Hepatocyte (in vitro differentiated cells): ENCODE results near the gene BARHL1. TPM values are rescaled to one million over a fixed set of nuclear protein-coding genes. Genes with fewer than 3 reads are reported as not detected.

Source experiments
- DNase-seq: peaks from one replicate; pipeline ENCODE4 v3.0.0-alpha.2; 2016; ENCODE audit warnings: low spot score
- H2AFZ ChIP-seq: fragments of 200-600 bp; sonication (generic); 2 replicates; pipeline ENCODE4 v1.6.0; 2016; ENCODE audit warnings: antibody characterized with exemption, mild to moderate bottlenecking
- H3K27ac ChIP-seq: fragments of 200-600 bp; sonication (generic); 2 replicates; pipeline ENCODE4 v1.5.1; 2016; ENCODE audit warnings: mild to moderate bottlenecking
- H3K27me3 ChIP-seq: fragments of 200-600 bp; sonication (generic); 2 replicates; pipeline ENCODE4 v1.6.1; 2016
- H3K36me3 ChIP-seq: fragments of 200-600 bp; sonication (generic); replicated peaks from 2 replicates; pipeline ENCODE4 v1.5.1; 2016; ENCODE audit warnings: low read depth; ENCODE audit not compliant: insufficient read depth
- H3K4me1 ChIP-seq: fragments of 200-600 bp; sonication (generic); 2 replicates; pipeline ENCODE4 v1.5.1; 2016; ENCODE audit warnings: mild to moderate bottlenecking, moderate library complexity; ENCODE audit not compliant: insufficient read depth
- H3K4me2 ChIP-seq: fragments of 200-600 bp; sonication (generic); 2 replicates; pipeline ENCODE4 v1.6.0; 2016
- H3K4me3 ChIP-seq: fragments of 200-600 bp; sonication (generic); 2 replicates; pipeline ENCODE4 v1.5.1; 2016; ENCODE audit warnings: mild to moderate bottlenecking
- H3K79me2 ChIP-seq: fragments of 200-600 bp; sonication (generic); 2 replicates; pipeline ENCODE4 v1.6.0; 2017; ENCODE audit warnings: mild to moderate bottlenecking
- H3K9me2 ChIP-seq: fragments of 200-600 bp; sonication (generic); replicated peaks from 2 replicates; pipeline ENCODE4 v1.6.0; 2017; ENCODE audit warnings: mild to moderate bottlenecking; ENCODE audit not compliant: insufficient read depth
- H3K9me3 ChIP-seq: fragments of 200-600 bp; sonication (generic); 2 replicates; pipeline ENCODE4 v1.5.1; 2016; ENCODE audit warnings: low read depth, mild to moderate bottlenecking
- H4K20me1 ChIP-seq: fragments of 200-600 bp; sonication (generic); 2 replicates; pipeline ENCODE4 v1.6.0; 2016; ENCODE audit warnings: mild to moderate bottlenecking; ENCODE audit not compliant: insufficient read depth, poor library complexity, severe bottlenecking
- CTCF ChIP-seq: fragments of 200-600 bp; sonication (generic); IDR thresholded peaks from 2 replicates; pipeline ENCODE4 v1.5.1; 2016; ENCODE audit warnings: antibody characterized with exemption, mild to moderate bottlenecking; ENCODE audit not compliant: poor library complexity
- EZH2 ChIP-seq: fragments of 200-600 bp; sonication (generic); IDR thresholded peaks from 2 replicates; pipeline ENCODE4 v1.6.1; 2016; ENCODE audit warnings: antibody characterized with exemption, mild to moderate bottlenecking, borderline replicate concordance
- EZH2phosphoT487 ChIP-seq: fragments of 200-600 bp; sonication (generic); IDR thresholded peaks from one replicate; pipeline ENCODE4 v1.6.1; 2018; ENCODE audit warnings: antibody characterized with exemption, mild to moderate bottlenecking, low read depth, moderate library complexity; ENCODE audit not compliant: unreplicated experiment, severe bottlenecking
- WGBS: methylation state at CpG from one replicate; pipeline ENCODE4 v1.1.6; 2016; ENCODE audit warnings: low lambda C conversion rate; ENCODE audit errors: missing lambda C conversion rate; 5-methylcytosine and 5-hydroxymethylcytosine counted together
- polyA plus RNA-seq: library from polyadenylated mRNA; unstranded; fragments of >200 nt; fragmentation: Nextera tagmentation; extraction: Ambion mirVana; gene quantifications from 2 replicates; pipeline ENCODE4 v1.2.1, GENCODE V29; 2016
- total RNA-seq: library from RNA; depleted of rRNA; stranded (reverse); fragments of >200 nt; gene quantifications from 2 replicates; pipeline ENCODE4 v1.2.3, GENCODE V29; 2014

BARHL1 gene
- total and polyA plus RNA-seq, 2 experiments from 2014 or later, result not detected

GRCh38 chr9:132571806-132572600, 10.4 kb upstream of the BARHL1 start:
- H3K4me1 ChIP-seq, result no peaks in the 10 kb centered on the region
- H3K9me3 ChIP-seq, result no peaks in the 10 kb centered on the region
- peaks cover 25% of the 10 kb centered on the region for H3K27me3 ChIP-seq
- no peak overlapping the region for H3K4me3 ChIP-seq
- TF ChIP-seq CTCF (no peak), EZH2phosphoT487 (no peak), EZH2 (no peak)
- H3K4me2 ChIP-seq, result no peak overlapping the region
- no peaks in the 10 kb centered on the region for H3K79me2 ChIP-seq
- 85% methylated on average over 15 of the region's 15 CpGs for WGBS
- no peaks in the 10 kb centered on the region for H4K20me1 ChIP-seq
- H3K27ac ChIP-seq, result no peak overlapping the region
- no peaks in the 10 kb centered on the region for H3K36me3 ChIP-seq
- H2AFZ ChIP-seq, result no peak overlapping the region
- DNase-seq, result no peak
- no peaks in the 10 kb centered on the region for H3K9me2 ChIP-seq

DNA sequence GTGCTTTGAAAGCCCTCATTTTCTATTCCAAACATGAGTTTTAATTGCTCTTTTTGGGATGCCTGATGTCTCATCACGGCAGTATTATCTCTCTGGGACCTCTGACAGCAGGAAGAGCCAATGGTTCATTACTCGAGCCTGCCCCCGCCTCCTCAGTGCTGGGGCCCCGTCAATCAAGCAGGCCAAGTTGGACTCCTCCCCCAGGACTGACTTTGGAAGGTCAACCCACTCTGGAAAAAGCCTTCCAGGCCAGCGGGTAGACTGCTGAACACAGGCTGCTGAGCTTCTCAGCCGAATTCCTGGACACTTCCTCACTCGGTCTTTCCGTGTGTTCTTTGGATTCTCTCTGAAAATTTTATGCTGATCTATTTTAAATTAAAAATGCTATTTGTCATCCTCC, 9.5 kb upstream of the BARHL1 start:
- Histone ChIP-seq H3K9me3 (no peaks in the 10 kb centered on the region), H3K27me3 (peaks cover 33% of the 10 kb centered on the region)
- WGBS, result 37% methylated on average over 8 of the region's 8 CpGs

GRCh38 chr9:132575005-132575609, 7.3 kb upstream of the BARHL1 start:
- Histone ChIP-seq H3K27ac (no peak overlapping the region), H3K36me3 (no peaks in the 10 kb centered on the region), H3K9me3 (no peaks in the 10 kb centered on the region), H3K4me1 (no peaks in the 10 kb centered on the region), H3K4me2 (no peak overlapping the region), H3K79me2 (no peaks in the 10 kb centered on the region), H4K20me1 (no peaks in the 10 kb centered on the region), H3K9me2 (no peaks in the 10 kb centered on the region), H3K27me3 (peaks cover 55% of the 10 kb centered on the region), H2AFZ (no peak overlapping the region), H3K4me3 (no peak overlapping the region)
- peak; percentile 88 for DNase-seq
- TF ChIP-seq CTCF (peak; percentile 81), EZH2phosphoT487 (no peak), EZH2 (no peak)
- WGBS, result 17% methylated on average over 14 of the region's 16 CpGs

More for the DNA sequence above, 9.5 kb upstream of the BARHL1 start:
- TF ChIP-seq CTCF (no peak), EZH2phosphoT487 (no peak), EZH2 (no peak)
- Histone ChIP-seq H3K4me2 (no peak overlapping the region), H2AFZ (no peak overlapping the region), H3K36me3 (no peaks in the 10 kb centered on the region), H4K20me1 (no peaks in the 10 kb centered on the region), H3K4me1 (no peaks in the 10 kb centered on the region), H3K9me2 (no peaks in the 10 kb centered on the region), H3K4me3 (no peak overlapping the region), H3K27ac (no peak overlapping the region), H3K79me2 (no peaks in the 10 kb centered on the region)
- no peak for DNase-seq
